ENCODE results near the gene KANSL1L.

DNA sequence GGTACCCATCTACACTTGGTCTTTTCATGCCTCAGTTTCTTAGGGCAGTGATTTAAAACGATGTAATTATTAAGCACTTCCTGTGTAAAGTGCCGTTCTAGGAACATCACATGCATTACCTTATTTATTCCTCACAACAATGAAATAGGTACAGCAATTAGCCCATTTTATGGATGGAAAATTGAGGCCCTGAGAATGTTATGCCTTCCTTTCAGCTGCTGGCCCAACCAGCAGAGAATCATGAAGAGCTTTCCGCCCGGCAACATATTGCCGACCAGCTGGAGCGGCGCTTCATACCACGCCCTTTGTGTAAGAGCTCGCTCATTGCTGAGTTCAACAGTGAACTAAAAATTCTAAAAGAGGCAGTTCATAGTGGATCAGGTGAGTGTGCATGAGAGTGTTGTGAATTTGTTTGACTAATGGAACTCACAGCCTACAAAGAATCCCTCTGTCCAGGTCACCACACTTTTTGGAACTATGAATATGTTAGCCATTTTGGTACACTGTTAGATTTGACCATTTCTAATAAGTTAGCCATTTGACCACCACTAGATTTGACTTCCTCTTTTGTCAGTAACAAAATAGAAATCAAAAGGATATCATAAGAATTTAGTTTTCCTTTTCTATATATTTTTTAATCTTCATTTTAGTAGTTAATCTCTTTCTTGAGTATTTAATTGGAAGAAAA lies 194.4 kb downstream of the KANSL1L start:
- TF ChIP-seq, protein P1, sequence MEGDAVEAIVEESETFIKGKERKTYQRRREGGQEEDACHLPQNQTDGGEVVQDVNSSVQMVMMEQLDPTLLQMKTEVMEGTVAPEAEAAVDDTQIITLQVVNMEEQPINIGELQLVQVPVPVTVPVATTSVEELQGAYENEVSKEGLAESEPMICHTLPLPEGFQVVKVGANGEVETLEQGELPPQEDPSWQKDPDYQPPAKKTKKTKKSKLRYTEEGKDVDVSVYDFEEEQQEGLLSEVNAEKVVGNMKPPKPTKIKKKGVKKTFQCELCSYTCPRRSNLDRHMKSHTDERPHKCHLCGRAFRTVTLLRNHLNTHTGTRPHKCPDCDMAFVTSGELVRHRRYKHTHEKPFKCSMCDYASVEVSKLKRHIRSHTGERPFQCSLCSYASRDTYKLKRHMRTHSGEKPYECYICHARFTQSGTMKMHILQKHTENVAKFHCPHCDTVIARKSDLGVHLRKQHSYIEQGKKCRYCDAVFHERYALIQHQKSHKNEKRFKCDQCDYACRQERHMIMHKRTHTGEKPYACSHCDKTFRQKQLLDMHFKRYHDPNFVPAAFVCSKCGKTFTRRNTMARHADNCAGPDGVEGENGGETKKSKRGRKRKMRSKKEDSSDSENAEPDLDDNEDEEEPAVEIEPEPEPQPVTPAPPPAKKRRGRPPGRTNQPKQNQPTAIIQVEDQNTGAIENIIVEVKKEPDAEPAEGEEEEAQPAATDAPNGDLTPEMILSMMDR (IDR thresholded peaks at IDR 0.05), result no peak
- no peak for TF ChIP-seq POLR2A (IDR thresholded peaks at IDR 0.05)
- TF ChIP-seq EP300 (IDR thresholded peaks at IDR 0.05), result no peak

All from suprapubic skin (tissue), 3 donors.